Natural killer cell (primary cell): ENCODE data around the gene MAP3K14. TPM values are rescaled to one million over a fixed set of nuclear protein-coding genes. Genes with fewer than 3 reads are reported as not detected.

Experiments
- ATAC-seq, 3 donors: fragments of 150-1000 bp in 2 of 3; fragments of 200-7000 bp in 1 of 3; cut with Tn5 transposase; 1 replicate in 1 of 3; 2 replicates in 2 of 3; pipeline ENCODE4 v1.10.0; 2021; ENCODE audit warnings: mild to moderate bottlenecking in 2 of 3, moderate library complexity in 2 of 3
- DNase-seq, 2 donors: peaks; one replicate each; pipeline versions ENCODE4 v3.0.0 to v3.0.0-alpha.2; 2013 to 2021; ENCODE audit warnings: mixed read lengths in 1 of 2
- H3K27ac ChIP-seq: one replicate; pipeline ENCODE4 v1.5.1; 2013; ENCODE audit warnings: mild to moderate bottlenecking, low read length
- H3K27me3 ChIP-seq: one replicate; pipeline ENCODE4 v1.6.1; 2013; ENCODE audit warnings: low read length; ENCODE audit not compliant: control insufficient read depth, insufficient read depth
- H3K36me3 ChIP-seq: one replicate; pipeline ENCODE4 v1.6.1; 2013; ENCODE audit warnings: low read length; ENCODE audit not compliant: control insufficient read depth, insufficient read depth
- H3K4me1 ChIP-seq: one replicate; pipeline ENCODE4 v1.6.1; 2013; ENCODE audit warnings: low read length; ENCODE audit not compliant: control insufficient read depth, insufficient read depth
- H3K4me3 ChIP-seq: one replicate; pipeline ENCODE4 v1.5.1; 2013; ENCODE audit warnings: low read length
- H3K9me3 ChIP-seq: one replicate; pipeline ENCODE4 v1.6.1; 2013; ENCODE audit warnings: low read length; ENCODE audit not compliant: control insufficient read depth, insufficient read depth
- H3K27ac Mint-ChIP-seq, 2 donors: one replicate each; pipeline ENCODE4 v1.8.0; 2022; ENCODE audit warnings: mild to moderate bottlenecking in 2 of 2, mixed read lengths in 2 of 2, moderate library complexity in 1 of 2
- H3K27me3 Mint-ChIP-seq, 2 donors: one replicate each; pipeline ENCODE4 v1.8.0; 2022; ENCODE audit warnings: low read depth in 2 of 2, mixed read lengths in 2 of 2
- H3K36me3 Mint-ChIP-seq: one replicate; pipeline ENCODE4 v1.8.0; 2022; ENCODE audit warnings: mixed read lengths
- H3K4me1 Mint-ChIP-seq, 2 donors: one replicate each; pipeline ENCODE4 v1.8.0; 2022; ENCODE audit warnings: mixed read lengths in 2 of 2
- H3K4me3 Mint-ChIP-seq: one replicate; pipeline ENCODE4 v1.8.0; 2022; ENCODE audit warnings: mild to moderate bottlenecking, moderate library complexity, mixed read lengths
- H3K9me3 Mint-ChIP-seq, 2 donors: one replicate each; pipeline ENCODE4 v1.8.0; 2022; ENCODE audit warnings: mixed read lengths in 2 of 2
- WGBS: methylation state at CpG from one replicate; pipeline ENCODE4 v1.1.7; 2013; ENCODE audit warnings: missing lambda C conversion rate; ENCODE audit not compliant: insufficient coverage; 5-methylcytosine and 5-hydroxymethylcytosine counted together
- intact Hi-C: fragments of 100-400 bp; cut with micrococcal nuclease; formaldehyde crosslinking; loops from one replicate; pipeline ENCODE4 v1.14.2; 2022
- total RNA-seq, 4 donors: library from RNA; stranded (reverse); fragments of 120-200 nt in 1 of 4; gene quantifications; one replicate each; pipeline versions ENCODE4 v1.2.3 to v1.2.4, GENCODE V29; 2013 to 2022
- TF ChIP-seq, protein P1 (sequence below): fragments of 200-600 bp; IDR thresholded peaks from one replicate; pipeline ENCODE4 v1.8.0; 2022; ENCODE audit warnings: antibody characterized with exemption

Gene MAP3K14
- total RNA-seq, 3 donors from 2014 or later (not counting 1 experiment from before 2014, with no cell fraction given) = 28.0 to 31.9 (median 31.6) TPM

DNA sequence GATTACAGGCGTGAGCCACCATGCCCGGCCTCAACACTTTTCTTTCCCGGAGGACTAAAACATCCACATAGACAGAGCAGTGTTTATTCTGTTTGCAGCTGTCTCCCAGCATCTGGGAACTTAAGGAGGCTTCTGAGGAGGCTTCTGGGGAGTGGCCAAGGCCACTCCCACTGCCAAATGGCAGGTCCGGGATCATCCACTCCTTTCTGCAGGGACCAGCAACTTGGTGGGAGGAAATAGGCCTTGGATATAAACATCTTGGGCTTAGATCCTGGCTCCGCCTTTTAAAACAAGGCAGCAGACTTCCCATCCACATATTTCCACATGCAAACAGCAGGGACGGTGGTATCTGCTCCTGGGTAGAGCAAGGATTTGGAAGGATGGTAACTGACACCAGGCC is 40.8 kb downstream of the MAP3K14 start:
- Mint-ChIP-seq H3K4me3 (no peak overlapping the region), H3K27ac (no peak overlapping the region), H3K27me3 (no peaks in the 10 kb centered on the region), H3K4me1 (peaks cover 0 to 5% of the 10 kb centered on the region in 2 donors), H3K9me3 (no peaks in the 10 kb centered on the region), H3K36me3 (no peaks in the 10 kb centered on the region)
- no peaks in the 10 kb centered on the region for H3K27me3 ChIP-seq
- TF ChIP-seq, protein P1, sequence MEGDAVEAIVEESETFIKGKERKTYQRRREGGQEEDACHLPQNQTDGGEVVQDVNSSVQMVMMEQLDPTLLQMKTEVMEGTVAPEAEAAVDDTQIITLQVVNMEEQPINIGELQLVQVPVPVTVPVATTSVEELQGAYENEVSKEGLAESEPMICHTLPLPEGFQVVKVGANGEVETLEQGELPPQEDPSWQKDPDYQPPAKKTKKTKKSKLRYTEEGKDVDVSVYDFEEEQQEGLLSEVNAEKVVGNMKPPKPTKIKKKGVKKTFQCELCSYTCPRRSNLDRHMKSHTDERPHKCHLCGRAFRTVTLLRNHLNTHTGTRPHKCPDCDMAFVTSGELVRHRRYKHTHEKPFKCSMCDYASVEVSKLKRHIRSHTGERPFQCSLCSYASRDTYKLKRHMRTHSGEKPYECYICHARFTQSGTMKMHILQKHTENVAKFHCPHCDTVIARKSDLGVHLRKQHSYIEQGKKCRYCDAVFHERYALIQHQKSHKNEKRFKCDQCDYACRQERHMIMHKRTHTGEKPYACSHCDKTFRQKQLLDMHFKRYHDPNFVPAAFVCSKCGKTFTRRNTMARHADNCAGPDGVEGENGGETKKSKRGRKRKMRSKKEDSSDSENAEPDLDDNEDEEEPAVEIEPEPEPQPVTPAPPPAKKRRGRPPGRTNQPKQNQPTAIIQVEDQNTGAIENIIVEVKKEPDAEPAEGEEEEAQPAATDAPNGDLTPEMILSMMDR = no peak
- H3K4me3 ChIP-seq = no peak overlapping the region
- intact Hi-C loops = loop anchor here (2.0 kb wide), 2 partner anchors 37 to 57 kb away; no protein-coding TSS in a partner anchor
- DNase-seq (no peak), ATAC-seq (no peak)
- 88% methylated on average over 5 of the region's 6 CpGs for WGBS
- no peak overlapping the region for H3K27ac ChIP-seq
- peaks cover 39% of the 10 kb centered on the region for H3K36me3 ChIP-seq
- no peaks in the 10 kb centered on the region for H3K9me3 ChIP-seq
- no peaks in the 10 kb centered on the region for H3K4me1 ChIP-seq

DNA sequence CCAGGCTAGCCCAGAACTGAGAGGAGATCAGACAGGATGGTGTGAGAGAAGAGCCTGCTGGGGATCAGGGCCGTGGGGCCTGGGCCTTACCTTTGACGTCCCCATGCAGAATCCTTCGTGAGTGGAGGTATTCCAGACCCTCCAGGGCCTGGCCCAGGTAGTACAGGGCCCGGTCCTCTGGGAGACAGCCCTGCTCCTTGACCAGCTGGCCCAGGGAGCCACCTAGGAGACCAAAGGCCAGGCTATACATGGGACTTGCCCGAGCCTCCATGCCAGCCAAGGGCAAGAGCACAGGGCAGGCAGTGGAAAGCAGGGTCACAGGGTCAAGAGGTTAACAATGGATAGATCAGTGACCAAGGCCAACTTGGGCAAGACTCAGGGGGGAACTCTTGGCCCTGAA is 42.8 kb downstream of the MAP3K14 start:
- DNase-seq = no peak
- Histone ChIP-seq H3K27me3 (no peaks in the 10 kb centered on the region), H3K36me3 (peaks cover 49% of the 10 kb centered on the region), H3K4me1 (no peaks in the 10 kb centered on the region), H3K27ac (no peak overlapping the region), H3K4me3 (no peak overlapping the region), H3K9me3 (no peaks in the 10 kb centered on the region)
- Mint-ChIP-seq H3K27me3 (no peaks in the 10 kb centered on the region), H3K9me3 (no peaks in the 10 kb centered on the region), H3K36me3 (no peaks in the 10 kb centered on the region), H3K27ac (no peak overlapping the region), H3K4me1 (peaks cover 0 to 5% of the 10 kb centered on the region in 2 donors), H3K4me3 (no peak overlapping the region)
- WGBS = 95% methylated on average over 5 of the region's 5 CpGs
- ATAC-seq = no peak
- intact Hi-C loops = no loop called here
- TF ChIP-seq, protein P1 = no peak

DNA sequence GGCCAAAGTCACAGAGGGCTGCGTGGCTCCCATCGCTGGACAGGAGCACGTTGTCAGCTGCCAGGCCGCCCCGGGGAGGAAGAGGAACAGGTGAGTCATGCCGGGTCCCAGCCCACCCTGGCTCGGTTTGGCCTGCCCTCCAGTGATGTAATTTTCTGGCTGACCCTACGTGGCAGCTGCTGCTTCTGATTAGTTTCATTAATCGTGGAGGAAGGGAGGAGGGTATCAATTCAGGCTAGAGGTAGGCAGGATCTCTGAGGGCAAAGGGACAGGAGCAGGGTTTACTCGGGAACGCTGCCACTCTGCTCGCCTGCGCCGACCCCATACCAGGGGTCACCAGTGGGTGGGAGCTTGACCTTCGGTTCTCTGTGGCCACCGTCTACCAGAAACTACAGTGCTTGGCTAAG is 43.3 kb downstream of the MAP3K14 start:
- ATAC-seq (no peak), DNase-seq (no peak)
- no peaks in the 10 kb centered on the region for H3K36me3 Mint-ChIP-seq
- Histone ChIP-seq H3K27ac (no peak overlapping the region), H3K27me3 (no peaks in the 10 kb centered on the region), H3K9me3 (no peaks in the 10 kb centered on the region), H3K4me1 (no peaks in the 10 kb centered on the region), H3K36me3 (peaks cover 54% of the 10 kb centered on the region), H3K4me3 (no peak overlapping the region)
- H3K27ac Mint-ChIP-seq = no peak overlapping the region
- no peaks in the 10 kb centered on the region for H3K9me3 Mint-ChIP-seq
- peaks cover 0 to 5% of the 10 kb centered on the region in 2 donors for H3K4me1 Mint-ChIP-seq
- intact Hi-C loops = no loop called here
- no peaks in the 10 kb centered on the region for H3K27me3 Mint-ChIP-seq
- 94% methylated on average over 16 of the region's 16 CpGs for WGBS
- TF ChIP-seq, protein P1 = no peak
- no peak overlapping the region for H3K4me3 Mint-ChIP-seq

DNA sequence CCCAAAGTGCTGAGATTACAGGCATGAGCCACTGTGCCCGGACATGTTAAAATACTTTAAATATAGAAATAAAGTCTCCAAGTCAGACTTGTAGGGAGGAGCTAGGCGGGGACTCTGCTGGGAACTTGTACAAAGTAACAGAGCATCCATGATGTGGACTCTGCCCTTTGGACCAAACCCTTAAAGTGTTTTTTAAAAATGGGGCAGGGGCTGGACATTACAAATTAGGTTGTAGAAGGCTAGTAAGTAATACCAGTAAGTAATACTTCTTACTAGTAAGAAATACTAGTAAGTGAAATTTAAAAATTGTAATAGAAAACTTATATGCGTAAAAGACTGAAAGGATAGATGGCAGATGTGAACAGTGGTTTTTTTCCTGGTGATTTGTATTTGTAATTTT is 45.2 kb downstream of the MAP3K14 start:
- TF ChIP-seq, protein P1 = no peak
- Histone ChIP-seq H3K27ac (no peak overlapping the region), H3K9me3 (no peaks in the 10 kb centered on the region), H3K36me3 (peaks cover 73% of the 10 kb centered on the region), H3K4me1 (no peaks in the 10 kb centered on the region), H3K27me3 (no peaks in the 10 kb centered on the region), H3K4me3 (no peak overlapping the region)
- WGBS = 98% methylated on average over 2 of the region's 3 CpGs
- Mint-ChIP-seq H3K4me3 (no peak overlapping the region), H3K4me1 (no peaks in the 10 kb centered on the region), H3K36me3 (no peaks in the 10 kb centered on the region), H3K27ac (no peak overlapping the region), H3K27me3 (no peaks in the 10 kb centered on the region), H3K9me3 (no peaks in the 10 kb centered on the region)
- ATAC-seq (no peak), DNase-seq (no peak)
- intact Hi-C loops = no loop called here
